ENCODE results near the gene EOLA1.

DNA sequence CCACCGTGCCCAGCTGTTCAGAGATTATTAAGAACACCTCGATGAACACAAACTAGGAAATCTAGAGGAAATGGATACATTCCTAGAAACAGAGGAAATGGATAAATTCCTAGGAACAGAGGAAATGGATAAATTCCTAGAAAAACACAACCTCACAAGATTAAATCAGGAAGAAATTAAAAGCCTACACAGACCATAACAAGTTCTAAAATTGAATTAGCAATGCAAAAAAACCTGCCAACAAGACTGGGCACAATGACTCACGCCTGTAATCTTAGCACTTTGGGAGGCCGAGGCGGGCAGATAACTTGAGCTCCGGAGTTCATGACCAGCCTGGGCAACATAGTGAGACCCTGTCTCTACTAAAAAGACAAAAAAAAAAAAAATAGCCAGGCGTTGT lies 22.6 kb upstream of the EOLA1 start:
- TF ChIP-seq, protein P1, sequence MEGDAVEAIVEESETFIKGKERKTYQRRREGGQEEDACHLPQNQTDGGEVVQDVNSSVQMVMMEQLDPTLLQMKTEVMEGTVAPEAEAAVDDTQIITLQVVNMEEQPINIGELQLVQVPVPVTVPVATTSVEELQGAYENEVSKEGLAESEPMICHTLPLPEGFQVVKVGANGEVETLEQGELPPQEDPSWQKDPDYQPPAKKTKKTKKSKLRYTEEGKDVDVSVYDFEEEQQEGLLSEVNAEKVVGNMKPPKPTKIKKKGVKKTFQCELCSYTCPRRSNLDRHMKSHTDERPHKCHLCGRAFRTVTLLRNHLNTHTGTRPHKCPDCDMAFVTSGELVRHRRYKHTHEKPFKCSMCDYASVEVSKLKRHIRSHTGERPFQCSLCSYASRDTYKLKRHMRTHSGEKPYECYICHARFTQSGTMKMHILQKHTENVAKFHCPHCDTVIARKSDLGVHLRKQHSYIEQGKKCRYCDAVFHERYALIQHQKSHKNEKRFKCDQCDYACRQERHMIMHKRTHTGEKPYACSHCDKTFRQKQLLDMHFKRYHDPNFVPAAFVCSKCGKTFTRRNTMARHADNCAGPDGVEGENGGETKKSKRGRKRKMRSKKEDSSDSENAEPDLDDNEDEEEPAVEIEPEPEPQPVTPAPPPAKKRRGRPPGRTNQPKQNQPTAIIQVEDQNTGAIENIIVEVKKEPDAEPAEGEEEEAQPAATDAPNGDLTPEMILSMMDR (IDR thresholded peaks at IDR 0.05): no peak
- no peak for TF ChIP-seq EP300 (IDR thresholded peaks at IDR 0.05)

Data from upper lobe of left lung (tissue), 4 donors.